GM18858 (cell line): ENCODE data around the gene MS4A2.
"Not testable (repeated sequence)": the region's sequence is repeated elsewhere in the genome, so short reads cannot be mapped to it uniquely, and the experiment has no call there.

ENCODE experiments used
- ATAC-seq: cut with Tn5 transposase; IDR thresholded peaks from one replicate; pipeline ENCODE4 v1.9.1; 2021; ENCODE audit not compliant: unreplicated experiment

The MS4A2 gene

GRCh38 chr11:60088364-60088763 is at the start of gene MS4A2:
TSS of gene MS4A2 (plus strand) at chr11:60088664. CDS start at chr11:60088766, 102 bp downstream.
- ATAC-seq, result no peak

GRCh38 chr11:60040109-60040508 is 48.4 kb upstream of the MS4A2 start, which contains the start of gene OOSP2:
TSS of gene OOSP2 (plus strand) at chr11:60040409. CDS start at chr11:60040460, 51 bp downstream.
- ATAC-seq, result no peak

GRCh38 chr11:60050422-60050821 is 38.0 kb upstream of the MS4A2 start:
- ATAC-seq, result not testable (repeated sequence)

- not testable (repeated sequence) for ATAC-seq
Measured at GRCh38 chr11:60050839-60051238, 37.6 kb upstream of the MS4A2 start.

- ATAC-seq, result no peak
Measured at GRCh38 chr11:60056349-60056969, 32.0 kb upstream of the MS4A2 start, which contains the start of gene MS4A3. TSS of gene MS4A3 (plus strand) at chr11:60056665. CDS start at chr11:60061161, 4,496 bp downstream.

GRCh38 chr11:60059052-60059451 is 29.4 kb upstream of the MS4A2 start:
- no peak for ATAC-seq

GRCh38 chr11:60059521-60060240 is 28.8 kb upstream of the MS4A2 start:
- no peak for ATAC-seq

GRCh38 chr11:60064111-60064510 is 24.4 kb upstream of the MS4A2 start:
- no peak for ATAC-seq

GRCh38 chr11:60065801-60066200 is 22.7 kb upstream of the MS4A2 start:
- ATAC-seq, result no peak

- ATAC-seq, result no peak
Measured at GRCh38 chr11:60069450-60069849, 19.0 kb upstream of the MS4A2 start.

GRCh38 chr11:60071644-60072043 is 16.8 kb upstream of the MS4A2 start:
- not testable (repeated sequence) for ATAC-seq

- no peak for ATAC-seq
Measured at GRCh38 chr11:60077216-60077817, 11.1 kb upstream of the MS4A2 start.

- no peak for ATAC-seq
Measured at GRCh38 chr11:60077981-60078380, 10.5 kb upstream of the MS4A2 start.

- ATAC-seq, result no peak
Measured at GRCh38 chr11:60078745-60079144, 9.7 kb upstream of the MS4A2 start.

- ATAC-seq, result no peak
Measured at GRCh38 chr11:60080535-60080934, 7.9 kb upstream of the MS4A2 start.

- ATAC-seq, result no peak
Measured at GRCh38 chr11:60084631-60085273, 3.7 kb upstream of the MS4A2 start.

- no peak for ATAC-seq
Measured at GRCh38 chr11:60085909-60086308, 2.6 kb upstream of the MS4A2 start.

- ATAC-seq, result no peak
Measured at GRCh38 chr11:60087239-60087638, 1.2 kb upstream of the MS4A2 start.

- no peak for ATAC-seq
Measured at GRCh38 chr11:60095477-60096120, 7.1 kb downstream of the MS4A2 start.

- ATAC-seq, result no peak
Measured at GRCh38 chr11:60097189-60097588, 8.7 kb downstream of the MS4A2 start.

GRCh38 chr11:60098508-60098907 is 10.0 kb downstream of the MS4A2 start:
- no peak for ATAC-seq
